Effector CD4-positive, alpha-beta T cell (primary cell): Measurements from ENCODE around the gene SCEL.
"Not testable (repeated sequence)": the region's sequence is repeated elsewhere in the genome, so short reads cannot be mapped to it uniquely, and the experiment has no call there.

Experiments used
- DNase-seq: peaks from one replicate; pipeline ENCODE4 v3.0.0-alpha.2; 2020

Gene SCEL

DNA sequence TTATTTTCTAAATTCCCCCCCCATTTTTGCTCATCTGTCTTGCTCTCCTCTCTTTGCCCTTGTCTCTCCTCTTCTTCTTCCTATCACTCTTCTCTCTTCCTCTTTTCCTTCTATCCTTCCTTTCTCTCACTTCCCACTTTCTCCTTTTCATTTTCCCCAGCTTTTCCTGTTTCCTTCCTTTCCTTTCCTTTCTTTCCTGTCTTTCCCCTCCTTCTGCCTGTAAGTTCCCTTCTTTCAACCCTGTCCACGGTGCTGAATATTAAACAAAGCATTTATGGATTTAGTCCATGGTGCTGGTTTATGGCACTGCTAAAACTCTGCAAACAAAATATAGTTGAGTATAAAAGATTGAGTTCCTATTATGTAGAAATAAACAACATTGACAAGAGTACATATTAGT lies 27.6 kb downstream of the SCEL start:
- DNase-seq, result no peak

GRCh38 chr13:77565635-77566034 lies 30.1 kb downstream of the SCEL start:
- DNase-seq, result no peak

GRCh38 chr13:77571956-77572355 lies 36.5 kb downstream of the SCEL start:
- no peak for DNase-seq

GRCh38 chr13:77574096-77574495 lies 38.6 kb downstream of the SCEL start:
- DNase-seq, result no peak

DNA sequence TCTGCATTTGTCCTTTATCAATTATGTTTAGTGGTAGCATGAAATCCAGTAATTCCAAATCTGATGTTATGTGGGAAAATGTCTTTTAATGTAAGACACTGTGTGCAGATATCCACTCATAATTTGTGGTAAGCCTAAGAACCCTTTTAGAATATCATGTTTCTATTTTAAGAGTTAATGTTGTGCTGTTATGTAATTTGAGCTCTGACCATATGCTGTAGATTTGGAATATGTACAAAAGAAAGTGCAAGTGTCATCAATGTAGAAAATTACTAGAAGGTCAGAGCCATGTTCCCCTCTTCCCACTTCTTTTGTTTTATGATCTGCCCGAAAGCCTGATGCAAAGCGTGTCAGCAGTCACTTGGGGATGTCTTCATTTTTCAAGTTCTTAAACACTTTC lies 44.5 kb downstream of the SCEL start:
- no peak for DNase-seq

- DNase-seq, result no peak
Observed at GRCh38 chr13:77580748-77581147, 45.2 kb downstream of the SCEL start.

DNA sequence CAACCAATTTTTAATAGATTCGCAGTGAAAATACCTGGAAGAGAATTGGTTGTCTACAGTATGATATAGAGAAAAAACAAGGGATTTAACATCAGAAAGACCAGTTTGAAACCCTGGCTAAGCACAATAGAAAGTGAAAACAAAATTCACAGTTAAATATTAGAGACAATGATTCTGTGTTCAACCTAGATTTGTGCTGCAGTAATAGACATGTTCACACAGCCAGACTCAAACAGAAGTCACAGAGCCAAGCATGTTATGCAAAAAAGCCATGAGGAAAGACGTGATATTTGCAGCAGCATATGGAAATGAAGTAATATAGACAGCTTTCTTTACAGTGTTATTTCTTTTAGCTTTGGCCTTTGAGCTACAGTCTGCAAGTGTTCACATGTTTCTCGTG lies 48.1 kb downstream of the SCEL start:
- no peak for DNase-seq

GRCh38 chr13:77584106-77584505 lies 48.6 kb downstream of the SCEL start:
- no peak for DNase-seq

GRCh38 chr13:77595166-77595810 lies 59.8 kb downstream of the SCEL start:
- no peak for DNase-seq

DNA sequence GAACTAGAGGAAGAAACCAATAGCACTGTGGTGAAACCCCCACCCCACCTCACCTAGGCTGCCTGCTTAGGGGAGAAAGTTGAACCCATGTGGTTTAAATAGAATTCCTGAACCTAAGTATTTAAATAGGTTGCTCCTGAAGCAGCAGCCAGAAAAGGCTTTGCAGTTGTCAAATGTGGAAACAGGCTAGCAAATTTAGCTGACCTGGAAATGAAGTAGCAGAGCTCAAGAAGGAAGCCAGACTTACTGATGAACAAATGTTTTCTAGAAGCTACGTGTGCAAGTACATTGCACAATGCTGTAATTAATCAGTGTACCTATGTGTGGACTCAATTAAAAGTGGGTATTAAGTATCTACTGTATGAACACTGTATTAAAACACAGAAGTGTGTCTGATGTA lies 61.3 kb downstream of the SCEL start:
- no peak for DNase-seq

DNA sequence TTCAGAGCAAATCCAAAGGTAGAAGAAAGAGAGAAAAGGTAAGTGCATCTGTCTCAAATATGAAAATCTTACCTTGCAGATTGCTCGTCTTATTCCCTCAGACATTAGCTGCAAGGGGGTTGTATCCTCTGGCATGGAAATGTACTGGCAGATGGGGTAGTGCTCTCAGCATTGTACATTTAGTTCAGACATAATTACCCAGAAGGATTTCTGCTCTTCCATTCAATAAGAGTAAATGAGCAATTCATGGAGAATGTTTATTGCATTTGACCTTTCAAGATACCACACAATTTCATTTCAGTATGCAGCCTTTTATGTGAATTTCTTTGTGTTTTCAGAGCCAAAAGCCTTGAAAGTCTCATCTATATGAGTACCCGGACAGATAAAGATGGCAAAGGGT lies 63.8 kb downstream of the SCEL start:
- no peak for DNase-seq

GRCh38 chr13:77600701-77601100 lies 65.2 kb downstream of the SCEL start:
- no peak for DNase-seq

GRCh38 chr13:77611068-77611467 lies 75.6 kb downstream of the SCEL start:
- no peak for DNase-seq

DNA sequence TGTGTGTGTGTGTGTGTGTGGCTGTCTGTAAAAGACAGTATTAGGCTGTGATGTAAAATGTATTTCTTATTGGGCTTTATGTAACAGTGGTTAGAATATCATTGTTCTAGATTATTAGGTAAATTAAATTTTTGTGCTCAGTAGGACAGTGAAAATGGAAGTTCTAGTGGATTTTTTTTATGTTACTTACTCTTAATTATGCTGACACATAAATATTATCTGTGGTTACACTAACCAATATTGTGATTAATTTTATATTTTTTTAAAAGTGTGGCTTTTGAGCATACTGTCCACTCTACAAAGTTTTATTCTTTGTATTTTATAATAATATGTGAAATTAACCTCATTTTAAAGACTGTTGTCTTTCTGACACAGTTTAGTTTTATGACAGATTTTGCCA lies 80.5 kb downstream of the SCEL start:
- DNase-seq, result no peak

- DNase-seq, result no peak
Observed at GRCh38 chr13:77619655-77620054, 84.1 kb downstream of the SCEL start.

GRCh38 chr13:77620138-77620537 lies 84.6 kb downstream of the SCEL start:
- DNase-seq, result no peak

DNA sequence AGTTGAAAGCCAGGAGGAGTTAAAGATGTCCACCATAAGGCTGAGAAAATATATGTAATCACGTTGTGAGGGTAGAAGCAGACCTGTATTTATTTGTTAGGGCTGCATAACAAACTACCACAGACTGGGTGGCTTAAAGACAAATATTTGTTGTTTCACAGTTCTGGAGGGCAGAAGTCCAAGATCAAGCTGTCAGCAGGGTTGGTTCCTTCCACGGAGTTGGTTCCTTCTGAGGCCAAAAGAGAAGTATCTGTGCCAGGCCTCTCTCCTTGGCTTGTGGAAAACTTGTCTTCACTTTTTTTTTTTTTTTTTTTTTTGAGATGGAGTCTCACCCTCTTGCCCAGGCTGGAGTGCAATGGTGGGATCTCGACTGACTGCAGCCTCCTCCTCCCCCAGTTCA lies 88.3 kb downstream of the SCEL start:
- no peak for DNase-seq

DNA sequence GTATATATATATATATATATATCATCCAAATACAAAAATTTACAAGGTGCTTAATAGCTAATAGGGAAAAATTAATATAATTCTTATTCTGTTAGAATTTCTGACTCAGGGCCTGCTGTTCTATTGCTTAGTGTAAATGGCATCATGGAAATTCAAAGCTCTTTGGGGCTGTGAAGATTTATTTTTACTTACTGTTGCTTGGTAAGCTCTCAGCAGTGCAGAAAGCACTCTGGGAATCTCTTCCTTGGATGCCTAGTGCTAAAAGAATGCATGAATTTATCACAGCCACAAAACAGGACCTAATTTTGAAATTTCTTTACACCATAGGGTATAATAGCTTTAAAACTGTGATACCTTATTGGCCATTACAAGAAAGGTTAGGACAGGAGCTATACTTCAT lies 92.7 kb downstream of the SCEL start:
- DNase-seq, result no peak

GRCh38 chr13:77637588-77637987 lies 102.1 kb downstream of the SCEL start:
- DNase-seq, result no peak

- DNase-seq, result no peak
Observed at GRCh38 chr13:77650409-77650808, 114.9 kb downstream of the SCEL start.

DNA sequence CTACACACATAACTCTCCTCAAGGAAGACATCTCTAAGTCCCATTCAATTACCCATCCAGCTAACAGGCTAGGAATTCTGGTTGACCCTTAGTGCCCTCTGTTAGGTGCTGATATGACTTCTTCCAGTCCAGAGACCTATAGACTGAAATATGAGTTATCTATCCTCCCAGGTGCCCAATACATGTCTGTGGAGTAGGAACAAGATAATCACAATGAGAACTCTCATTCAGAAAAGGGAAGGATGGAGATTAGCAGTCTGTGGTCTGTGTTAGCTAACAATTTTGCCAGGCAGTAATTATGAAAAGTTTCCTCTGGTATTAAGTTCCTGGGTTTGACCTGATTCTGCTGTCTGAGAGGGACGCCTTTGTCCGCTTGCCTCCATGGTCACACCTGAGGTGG lies 117.8 kb downstream of the SCEL start:
- DNase-seq, result no peak

DNA sequence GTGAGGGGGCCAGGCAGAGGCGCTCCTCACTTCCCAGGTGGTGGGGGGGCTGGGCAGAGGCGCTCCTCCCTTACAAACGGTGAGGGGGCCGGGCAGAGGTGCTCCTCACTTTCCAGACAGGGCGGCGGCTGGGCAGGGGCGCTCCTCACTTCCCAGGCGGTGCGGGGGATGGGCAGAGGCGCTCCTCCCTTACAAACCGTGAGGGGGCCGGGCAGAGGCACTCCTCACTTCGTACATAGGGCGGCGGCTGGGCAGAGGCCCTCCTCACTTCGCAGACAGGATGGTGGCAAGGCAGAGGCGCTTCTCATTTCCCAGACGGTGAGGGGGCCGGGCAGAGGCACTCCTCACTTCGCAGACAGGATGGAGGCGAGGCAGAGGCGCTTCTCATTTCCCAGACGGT lies 124.5 kb downstream of the SCEL start:
- not testable (repeated sequence) for DNase-seq

DNA sequence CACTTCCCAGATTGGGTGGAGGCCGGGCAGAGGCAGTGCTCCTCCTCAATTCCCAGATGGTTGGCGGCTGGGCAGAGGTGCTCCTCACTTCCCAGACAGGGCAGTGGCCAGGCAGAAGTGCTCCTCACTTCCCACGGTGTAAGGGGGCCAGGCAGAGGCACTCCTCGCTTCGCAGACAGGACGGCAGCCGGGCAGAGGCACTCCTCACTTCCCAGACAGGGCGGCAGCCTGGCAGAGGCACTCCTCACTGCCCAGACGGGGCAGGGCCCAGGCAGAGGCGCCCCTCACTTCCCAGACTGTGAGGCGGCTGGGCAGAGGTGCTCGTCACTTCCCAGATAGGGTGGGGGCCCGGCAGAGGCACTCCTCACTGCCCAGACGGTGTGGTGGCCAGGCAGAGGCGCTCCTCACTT lies 125.3 kb downstream of the SCEL start:
- no peak for DNase-seq

DNA sequence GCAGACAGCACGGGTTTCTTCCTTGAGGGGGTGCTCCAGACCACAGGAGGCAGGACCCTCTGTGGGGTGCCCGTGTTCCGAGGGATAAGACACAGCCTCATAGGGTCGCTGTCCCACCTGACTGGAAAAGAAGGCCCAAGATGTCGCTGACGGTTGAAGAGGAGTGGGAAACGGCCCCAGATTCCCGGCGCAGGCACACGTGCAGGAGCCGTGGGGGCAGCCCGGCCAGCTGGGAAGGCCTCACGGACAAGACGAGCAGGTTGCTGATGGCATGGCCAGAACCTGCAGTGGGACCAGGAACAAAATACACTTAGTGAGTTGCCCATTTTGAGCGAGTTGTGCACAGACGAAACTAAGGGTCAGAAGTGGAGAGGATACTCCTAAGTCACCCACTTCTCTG lies 126.8 kb downstream of the SCEL start:
- not testable (repeated sequence) for DNase-seq

DNA sequence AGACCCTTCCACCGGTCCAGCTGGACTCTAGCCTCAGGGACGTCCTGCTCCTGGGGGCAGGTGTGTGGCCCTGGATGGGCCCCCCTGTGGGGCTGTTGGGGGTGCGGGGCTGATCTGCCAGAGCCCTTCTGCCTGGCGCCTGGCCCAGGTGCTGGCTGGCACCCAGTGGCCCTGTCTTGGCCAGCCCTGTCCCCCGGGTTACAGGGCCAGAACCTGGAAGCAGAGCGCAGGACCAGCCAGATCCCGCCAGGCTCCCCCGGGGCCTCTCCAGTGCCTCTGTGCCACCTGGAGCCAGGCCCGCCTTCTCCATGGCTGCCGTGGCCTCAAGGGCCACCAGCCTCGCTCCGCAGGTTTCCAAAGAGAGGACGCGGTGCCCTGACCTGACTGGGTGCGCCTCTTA lies 127.3 kb downstream of the SCEL start:
- not testable (repeated sequence) for DNase-seq

DNA sequence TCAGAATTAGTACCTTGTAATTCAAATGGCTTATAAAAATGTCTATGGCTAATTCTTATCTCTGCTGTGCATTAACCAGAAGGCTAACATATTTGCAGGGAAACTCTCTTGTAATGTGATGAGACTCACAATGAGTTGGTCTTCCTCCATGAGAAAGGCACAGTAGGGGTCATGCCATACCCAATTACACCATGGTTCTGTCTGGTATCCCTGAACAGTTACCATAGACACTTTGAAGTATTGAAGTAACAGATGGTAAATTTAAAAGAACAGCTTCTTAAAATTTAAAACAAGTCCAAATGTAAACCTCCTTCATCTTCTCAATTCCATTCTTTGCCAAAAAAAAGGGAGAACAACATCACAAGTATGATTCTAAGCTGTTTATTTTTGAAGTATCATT lies 139.3 kb downstream of the SCEL start:
- DNase-seq, result no peak
